Fibroblast of villous mesenchyme (primary cell): ENCODE results near the gene CAMSAP1. TPM values are rescaled to one million over a fixed set of nuclear protein-coding genes. Genes with fewer than 3 reads are reported as not detected.

Experiments
- DNase-seq: peaks from one replicate; pipeline ENCODE4 v3.0.0-alpha.2; 2010; ENCODE audit warnings: low read depth
- H3K4me3 ChIP-seq: 2 replicates; pipeline ENCODE4 v1.5.1; 2011; ENCODE audit warnings: low read depth, mild to moderate bottlenecking, low read length
- total RNA-seq: library from RNA; depleted of rRNA; stranded (reverse); fragments of >200 nt; gene quantifications from 2 replicates; pipeline ENCODE4 v1.2.3, GENCODE V29; 2012
- TF ChIP-seq, protein P1 (sequence below): IDR thresholded peaks from 2 replicates; pipeline ENCODE4 v1.5.1; 2012; ENCODE audit warnings: low read depth, mild to moderate bottlenecking, low read length; ENCODE audit not compliant: insufficient read depth

Gene CAMSAP1
- total RNA-seq, 1 donor = 23.7 TPM

DNA sequence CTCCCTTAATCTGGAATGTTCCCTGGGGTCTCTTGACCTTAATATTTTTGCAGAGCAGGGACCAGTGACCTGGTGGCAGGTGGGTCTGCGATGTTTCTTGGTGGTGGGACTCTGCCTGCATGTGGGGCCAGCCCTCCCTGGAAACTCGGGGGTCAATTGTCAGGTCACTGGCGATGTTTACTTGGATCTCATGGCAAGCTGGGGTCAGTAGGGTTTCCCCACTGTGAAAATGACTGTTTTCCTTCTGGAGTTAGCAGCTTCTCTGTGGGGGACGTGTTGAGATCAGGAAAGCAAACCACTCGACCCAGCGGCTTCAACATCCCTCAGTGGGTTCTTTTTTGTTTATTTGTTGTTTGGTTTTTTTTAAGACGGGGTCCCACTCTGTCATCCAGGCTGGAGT is 131.4 kb downstream of the CAMSAP1 start:
- no peak overlapping the region for H3K4me3 ChIP-seq
- TF ChIP-seq, protein P1, sequence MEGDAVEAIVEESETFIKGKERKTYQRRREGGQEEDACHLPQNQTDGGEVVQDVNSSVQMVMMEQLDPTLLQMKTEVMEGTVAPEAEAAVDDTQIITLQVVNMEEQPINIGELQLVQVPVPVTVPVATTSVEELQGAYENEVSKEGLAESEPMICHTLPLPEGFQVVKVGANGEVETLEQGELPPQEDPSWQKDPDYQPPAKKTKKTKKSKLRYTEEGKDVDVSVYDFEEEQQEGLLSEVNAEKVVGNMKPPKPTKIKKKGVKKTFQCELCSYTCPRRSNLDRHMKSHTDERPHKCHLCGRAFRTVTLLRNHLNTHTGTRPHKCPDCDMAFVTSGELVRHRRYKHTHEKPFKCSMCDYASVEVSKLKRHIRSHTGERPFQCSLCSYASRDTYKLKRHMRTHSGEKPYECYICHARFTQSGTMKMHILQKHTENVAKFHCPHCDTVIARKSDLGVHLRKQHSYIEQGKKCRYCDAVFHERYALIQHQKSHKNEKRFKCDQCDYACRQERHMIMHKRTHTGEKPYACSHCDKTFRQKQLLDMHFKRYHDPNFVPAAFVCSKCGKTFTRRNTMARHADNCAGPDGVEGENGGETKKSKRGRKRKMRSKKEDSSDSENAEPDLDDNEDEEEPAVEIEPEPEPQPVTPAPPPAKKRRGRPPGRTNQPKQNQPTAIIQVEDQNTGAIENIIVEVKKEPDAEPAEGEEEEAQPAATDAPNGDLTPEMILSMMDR = no peak
- DNase-seq = no peak

DNA sequence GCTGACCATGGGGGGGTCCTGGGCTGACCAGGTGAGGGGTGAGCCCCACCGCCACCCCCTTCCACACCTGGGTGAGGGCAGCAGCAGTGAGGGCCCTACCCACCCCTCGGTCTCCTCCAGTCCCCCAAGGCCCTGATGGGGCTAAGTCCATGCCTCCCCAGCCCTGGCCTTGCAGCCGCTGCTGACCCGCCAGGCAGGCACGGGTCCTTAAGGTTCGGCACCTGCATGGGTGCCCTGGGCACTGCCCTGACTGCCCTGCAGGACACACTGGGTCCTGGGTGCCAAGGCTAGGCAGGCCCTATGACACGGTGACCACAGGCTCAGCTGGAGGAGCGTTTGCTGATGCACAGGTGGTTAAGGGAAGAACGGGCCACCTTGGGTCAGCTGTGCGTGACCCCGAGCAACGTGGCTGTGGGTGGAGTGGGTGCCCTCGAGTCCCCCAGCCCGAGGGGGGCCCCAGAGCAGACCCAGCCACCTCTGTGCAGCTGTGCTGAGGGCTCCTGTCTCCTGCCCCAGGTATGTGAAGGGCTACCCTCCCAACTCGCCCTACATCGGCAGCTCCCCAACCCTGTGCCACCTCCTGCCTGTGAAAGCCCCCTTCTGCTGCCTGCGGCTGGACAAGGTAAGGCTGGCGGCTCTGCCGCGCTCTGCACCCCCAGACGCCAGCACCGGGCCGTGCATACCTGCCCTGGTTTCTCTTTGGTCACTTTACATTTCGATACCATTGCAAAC is 132.4 kb downstream of the CAMSAP1 start:
- DNase-seq = no peak
- H3K4me3 ChIP-seq = no peak overlapping the region
- TF ChIP-seq, protein P1 = no peak

DNA sequence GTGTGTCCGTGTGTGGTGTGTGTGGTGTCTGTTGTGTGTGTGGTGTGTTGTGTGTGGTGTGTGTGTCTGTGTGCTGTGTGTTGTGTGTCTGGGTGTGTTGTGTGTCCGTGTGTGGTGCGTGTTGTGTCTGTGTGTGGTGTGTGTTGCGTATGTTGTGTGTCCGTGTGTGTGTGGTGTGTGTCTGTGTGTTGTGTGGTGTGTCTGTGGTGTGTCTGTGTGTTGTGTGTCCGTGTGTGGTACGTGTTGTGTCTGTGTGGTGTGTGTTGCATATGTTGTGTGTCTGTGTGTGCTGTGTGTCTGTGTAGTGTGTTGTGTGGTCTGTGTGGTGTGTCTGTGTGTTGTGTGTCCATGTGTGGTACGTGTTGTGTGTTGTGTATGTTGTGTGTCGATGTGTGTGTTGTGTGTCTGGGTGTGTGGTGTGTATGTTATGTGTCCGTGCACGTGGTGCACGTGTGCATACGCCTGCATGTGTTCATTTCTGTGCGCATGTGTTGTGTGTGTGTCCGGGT is 133.1 kb downstream of the CAMSAP1 start:
- DNase-seq = no peak
- H3K4me3 ChIP-seq = no peak overlapping the region
- TF ChIP-seq, protein P1 = no peak

DNA sequence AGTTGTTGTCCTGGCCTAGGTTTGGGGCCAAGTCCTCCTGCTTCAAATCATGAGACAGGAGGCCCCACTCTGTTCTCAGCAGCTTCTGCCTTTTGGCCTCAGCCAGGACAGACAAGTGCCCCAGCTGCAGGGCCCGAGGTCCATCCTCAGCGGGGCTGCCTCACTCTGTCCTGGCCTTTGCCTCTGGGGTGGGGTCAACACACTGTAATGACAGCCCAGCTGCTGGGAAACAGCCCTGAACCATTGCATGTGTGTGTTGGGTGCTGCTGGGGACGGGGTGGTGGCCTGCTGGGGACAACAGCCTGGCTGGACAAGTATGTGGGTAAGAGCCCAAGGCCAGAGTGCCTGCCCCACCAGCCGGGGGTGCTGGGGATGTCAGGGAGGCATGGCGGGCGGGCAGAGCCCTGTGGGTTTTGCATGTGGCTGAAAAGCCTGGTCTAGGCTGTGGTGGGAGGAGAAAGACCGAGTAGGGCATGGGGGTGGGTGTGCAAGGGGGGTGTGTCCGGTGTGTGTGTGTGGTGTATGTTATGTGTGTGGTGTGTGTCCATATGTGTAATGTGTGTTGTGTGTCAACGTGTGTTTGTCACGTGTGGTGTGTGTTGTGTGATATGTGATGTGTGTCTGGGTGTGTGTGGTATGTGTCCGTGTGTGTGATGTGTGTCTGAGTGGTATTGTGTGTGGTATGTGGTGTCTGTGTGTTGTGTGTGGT is 133.7 kb downstream of the CAMSAP1 start:
- H3K4me3 ChIP-seq = no peak overlapping the region
- DNase-seq = no peak
- TF ChIP-seq, protein P1 = no peak

DNA sequence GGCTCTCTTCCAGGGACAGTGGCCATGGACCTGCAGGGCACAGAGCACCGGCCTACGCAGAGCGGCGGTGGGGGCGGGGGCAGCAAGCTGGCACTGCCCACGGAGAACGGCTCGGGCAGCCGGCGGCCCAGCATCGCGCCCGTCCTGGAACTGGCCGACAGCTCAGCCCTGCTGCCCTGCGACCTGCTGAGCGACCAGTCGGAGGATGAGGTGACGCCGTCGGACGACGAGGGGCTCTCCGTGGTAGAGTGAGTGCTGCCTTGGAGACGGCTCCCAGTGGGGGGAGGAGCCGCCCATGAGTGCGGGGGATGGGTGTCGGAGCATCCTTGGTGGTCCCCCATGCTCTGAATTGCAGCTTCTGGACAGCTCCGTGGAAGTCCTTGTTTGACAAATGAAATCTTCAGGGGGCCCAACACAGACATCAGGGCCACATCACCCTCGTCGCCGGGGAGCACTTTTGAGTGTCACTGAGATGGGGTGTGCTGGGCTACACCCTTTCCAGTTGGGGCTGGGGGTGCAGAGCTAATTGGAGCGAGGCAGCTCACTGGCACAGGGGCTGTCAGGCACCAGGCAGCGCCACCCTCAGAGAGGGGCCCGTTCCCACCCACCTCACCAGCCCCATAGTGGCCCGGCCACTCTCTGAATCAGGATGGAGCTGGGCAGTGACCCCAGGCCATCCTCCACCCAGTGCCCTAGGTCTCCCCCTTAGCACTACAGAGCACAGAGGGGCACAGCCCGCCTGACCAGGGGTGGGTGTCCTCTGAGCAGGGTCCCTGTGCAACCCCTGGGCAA is 134.4 kb downstream of the CAMSAP1 start:
- DNase-seq = no peak
- H3K4me3 ChIP-seq = no peak overlapping the region
- TF ChIP-seq, protein P1 = no peak

DNA sequence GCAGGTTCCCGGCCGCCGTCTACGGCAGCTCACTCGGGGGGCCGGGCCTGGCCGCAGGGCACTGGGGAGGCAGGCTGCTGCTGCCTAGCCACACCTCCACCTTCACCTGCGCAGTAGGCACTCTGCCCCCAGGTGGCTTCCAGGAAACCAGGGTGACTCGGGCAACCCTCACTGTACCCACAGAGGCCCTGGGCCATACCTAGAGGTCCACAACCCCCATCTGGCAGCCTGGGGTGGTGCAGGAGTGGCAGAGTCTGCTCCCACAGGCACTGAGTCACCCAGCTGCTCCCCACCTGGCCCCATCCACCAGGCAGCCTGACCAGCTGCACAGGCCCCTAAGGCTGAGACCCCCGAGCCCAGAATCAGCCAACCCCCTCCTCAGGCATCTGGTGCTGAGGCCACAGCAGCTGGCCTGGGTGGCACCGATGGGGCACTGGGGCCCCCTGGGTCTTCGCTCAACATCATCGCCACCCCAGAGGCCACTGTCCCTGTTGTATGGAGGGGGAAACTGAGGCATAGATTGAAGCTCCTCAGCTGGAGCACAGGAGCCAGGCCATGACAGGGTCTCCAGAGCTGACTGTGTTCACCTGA is 135.2 kb downstream of the CAMSAP1 start:
- H3K4me3 ChIP-seq = no peak overlapping the region

More for the DNA sequence above, 135.2 kb downstream of the CAMSAP1 start:
- no peak for DNase-seq
- TF ChIP-seq, protein P1 = no peak
